ENCODE measurements around the gene ZNF396. TPM values are rescaled to one million over a fixed set of nuclear protein-coding genes. Genes with fewer than 3 reads are reported as not detected.

The ZNF396 gene
- total RNA-seq, 1 donor from 2014 or later, result 0.19 TPM

GRCh38 chr18:35406666-35407065, 29.5 kb upstream of the ZNF396 start:
- no peak overlapping the region for H3K27ac Mint-ChIP-seq
- peaks cover 7% of the 10 kb centered on the region for H3K27me3 Mint-ChIP-seq
- peaks cover 5% of the 10 kb centered on the region for H3K4me1 Mint-ChIP-seq
- H3K4me3 Mint-ChIP-seq, result no peak overlapping the region
- intact Hi-C loops (cut with micrococcal nuclease), result loop anchor here (5.0 kb wide), 3 partner anchors 176 to 546 kb away; partner anchors contain the start of gene GALNT1
- DNase-seq, result no peak
- H3K36me3 Mint-ChIP-seq (ENCODE audit: low read depth), result no peaks in the 10 kb centered on the region
- H3K9me3 Mint-ChIP-seq, result no peaks in the 10 kb centered on the region

- Mint-ChIP-seq H3K4me3 (no peak overlapping the region), H3K27me3 (peaks cover 11% of the 10 kb centered on the region), H3K9me3 (no peaks in the 10 kb centered on the region), H3K27ac (no peak overlapping the region), H3K4me1 (no peaks in the 10 kb centered on the region), H3K36me3 (ENCODE audit: low read depth) (no peaks in the 10 kb centered on the region)
- DNase-seq, result no peak
- intact Hi-C loops (cut with micrococcal nuclease), result no loop called here
Measured at GRCh38 chr18:35397976-35398375, 20.8 kb upstream of the ZNF396 start.

GRCh38 chr18:35393716-35394115, 16.6 kb upstream of the ZNF396 start:
- no peaks in the 10 kb centered on the region for H3K36me3 Mint-ChIP-seq (ENCODE audit: low read depth)
- H3K9me3 Mint-ChIP-seq, result no peaks in the 10 kb centered on the region
- DNase-seq, result no peak
- no peak overlapping the region for H3K27ac Mint-ChIP-seq
- intact Hi-C loops (cut with micrococcal nuclease), result no loop called here
- H3K4me3 Mint-ChIP-seq, result no peak overlapping the region
- peaks cover 14% of the 10 kb centered on the region for H3K27me3 Mint-ChIP-seq
- no peaks in the 10 kb centered on the region for H3K4me1 Mint-ChIP-seq

GRCh38 chr18:35392375-35392774, 15.2 kb upstream of the ZNF396 start:
- Mint-ChIP-seq H3K27me3 (peaks cover 25% of the 10 kb centered on the region), H3K27ac (no peak overlapping the region), H3K4me3 (no peak overlapping the region), H3K36me3 (ENCODE audit: low read depth) (no peaks in the 10 kb centered on the region), H3K9me3 (no peaks in the 10 kb centered on the region), H3K4me1 (no peaks in the 10 kb centered on the region)
- no peak for DNase-seq
- intact Hi-C loops (cut with micrococcal nuclease), result no loop called here

GRCh38 chr18:35390951-35391700, 14.0 kb upstream of the ZNF396 start:
- H3K4me3 Mint-ChIP-seq, result no peak overlapping the region
- no peaks in the 10 kb centered on the region for H3K9me3 Mint-ChIP-seq
- peaks cover 25% of the 10 kb centered on the region for H3K27me3 Mint-ChIP-seq
- peaks cover 5% of the 10 kb centered on the region for H3K4me1 Mint-ChIP-seq
- no peaks in the 10 kb centered on the region for H3K36me3 Mint-ChIP-seq (ENCODE audit: low read depth)
- intact Hi-C loops (cut with micrococcal nuclease), result no loop called here
- H3K27ac Mint-ChIP-seq, result no peak overlapping the region
- no peak for DNase-seq

GRCh38 chr18:35389095-35389618, 12.0 kb upstream of the ZNF396 start:
- intact Hi-C loops (cut with micrococcal nuclease), result loop anchor here (5.0 to 10.0 kb wide), 3 partner anchors 108 to 896 kb away; partner anchors contain the start of gene INO80C
- peaks cover 28% of the 10 kb centered on the region for H3K27me3 Mint-ChIP-seq
- H3K36me3 Mint-ChIP-seq (ENCODE audit: low read depth), result no peaks in the 10 kb centered on the region
- no peak for DNase-seq
- H3K4me3 Mint-ChIP-seq, result no peak overlapping the region
- no peaks in the 10 kb centered on the region for H3K9me3 Mint-ChIP-seq
- peaks cover 5% of the 10 kb centered on the region for H3K4me1 Mint-ChIP-seq
- H3K27ac Mint-ChIP-seq, result no peak overlapping the region

GRCh38 chr18:35387152-35387571, 10.0 kb upstream of the ZNF396 start:
- Mint-ChIP-seq H3K4me1 (peaks cover 5% of the 10 kb centered on the region), H3K36me3 (ENCODE audit: low read depth) (no peaks in the 10 kb centered on the region), H3K4me3 (no peak overlapping the region), H3K27ac (no peak overlapping the region), H3K9me3 (no peaks in the 10 kb centered on the region), H3K27me3 (peaks cover 33% of the 10 kb centered on the region)
- intact Hi-C loops (cut with micrococcal nuclease), result loop anchor here (5.0 to 10.0 kb wide), 3 partner anchors 110 to 898 kb away; partner anchors contain the start of gene INO80C
- DNase-seq, result no peak

GRCh38 chr18:35386600-35387100, 9.5 kb upstream of the ZNF396 start:
- peaks cover 33% of the 10 kb centered on the region for H3K27me3 Mint-ChIP-seq
- intact Hi-C loops (cut with micrococcal nuclease), result loop anchor here (1.0 to 10.0 kb wide), 4 partner anchors 111 to 898 kb away; partner anchors contain the start of gene INO80C
- no peak overlapping the region for H3K4me3 Mint-ChIP-seq
- no peak overlapping the region for H3K27ac Mint-ChIP-seq
- no peaks in the 10 kb centered on the region for H3K36me3 Mint-ChIP-seq (ENCODE audit: low read depth)
- peaks cover 5% of the 10 kb centered on the region for H3K4me1 Mint-ChIP-seq
- DNase-seq, result peak; percentile 89
- H3K9me3 Mint-ChIP-seq, result no peaks in the 10 kb centered on the region

- H3K27ac Mint-ChIP-seq, result no peak overlapping the region
- DNase-seq, result no peak
- H3K36me3 Mint-ChIP-seq (ENCODE audit: low read depth), result no peaks in the 10 kb centered on the region
- no peak overlapping the region for H3K4me3 Mint-ChIP-seq
- H3K9me3 Mint-ChIP-seq, result no peaks in the 10 kb centered on the region
- intact Hi-C loops (cut with micrococcal nuclease), result loop anchor here (10.0 kb wide), 2 partner anchors 572 to 902 kb away; no protein-coding TSS in a partner anchor
- H3K4me1 Mint-ChIP-seq, result peaks cover 5% of the 10 kb centered on the region
- H3K27me3 Mint-ChIP-seq, result peaks cover 38% of the 10 kb centered on the region
Measured at GRCh38 chr18:35383136-35383535, 6.0 kb upstream of the ZNF396 start.

GRCh38 chr18:35379421-35379820, 2.3 kb upstream of the ZNF396 start:
- H3K36me3 Mint-ChIP-seq (ENCODE audit: low read depth), result no peaks in the 10 kb centered on the region
- DNase-seq, result no peak
- H3K27me3 Mint-ChIP-seq, result peaks cover 33% of the 10 kb centered on the region
- no peak overlapping the region for H3K27ac Mint-ChIP-seq
- no peak overlapping the region for H3K4me3 Mint-ChIP-seq
- H3K9me3 Mint-ChIP-seq, result no peaks in the 10 kb centered on the region
- H3K4me1 Mint-ChIP-seq, result peaks cover 2% of the 10 kb centered on the region
- intact Hi-C loops (cut with micrococcal nuclease), result no loop called here

- intact Hi-C loops (cut with micrococcal nuclease), result no loop called here
- Mint-ChIP-seq H3K9me3 (no peaks in the 10 kb centered on the region), H3K27me3 (peaks cover 28% of the 10 kb centered on the region), H3K27ac (no peak overlapping the region), H3K4me1 (peaks cover 2% of the 10 kb centered on the region), H3K4me3 (no peak overlapping the region), H3K36me3 (ENCODE audit: low read depth) (no peaks in the 10 kb centered on the region)
- no peak for DNase-seq
Measured at GRCh38 chr18:35378574-35378896, 1.4 kb upstream of the ZNF396 start.

GRCh38 chr18:35377875-35378573, 887 bp upstream of the ZNF396 start:
- DNase-seq, result no peak
- H3K4me1 Mint-ChIP-seq, result peaks cover 2% of the 10 kb centered on the region
- intact Hi-C loops (cut with micrococcal nuclease), result loop anchor here (2.0 kb wide), 1 partner anchor 33 kb away; the partner anchor contains the start of gene ZNF24
- H3K27me3 Mint-ChIP-seq, result peaks cover 28% of the 10 kb centered on the region
- peak overlapping the region; percentile 75 for H3K4me3 Mint-ChIP-seq
- peak overlapping the region; percentile 41 for H3K27ac Mint-ChIP-seq
- H3K9me3 Mint-ChIP-seq, result no peaks in the 10 kb centered on the region
- H3K36me3 Mint-ChIP-seq (ENCODE audit: low read depth), result no peaks in the 10 kb centered on the region

GRCh38 chr18:35376393-35376741, 770 bp downstream of the ZNF396 start:
- peak overlapping the region; percentile 75 for H3K4me3 Mint-ChIP-seq
- no peak overlapping the region for H3K27ac Mint-ChIP-seq
- intact Hi-C loops (cut with micrococcal nuclease), result loop anchor here (1.0 to 2.0 kb wide), 2 partner anchors 32 to 596 kb away; partner anchors contain the start of genes RMP24 and ZNF24
- no peaks in the 10 kb centered on the region for H3K36me3 Mint-ChIP-seq (ENCODE audit: low read depth)
- peaks cover 23% of the 10 kb centered on the region for H3K27me3 Mint-ChIP-seq
- H3K4me1 Mint-ChIP-seq, result peaks cover 2% of the 10 kb centered on the region
- DNase-seq, result peak; percentile 76
- no peaks in the 10 kb centered on the region for H3K9me3 Mint-ChIP-seq

GRCh38 chr18:35374708-35375107, 2.4 kb downstream of the ZNF396 start:
- intact Hi-C loops (cut with micrococcal nuclease), result no loop called here
- H3K4me1 Mint-ChIP-seq, result peaks cover 2% of the 10 kb centered on the region
- no peak overlapping the region for H3K4me3 Mint-ChIP-seq
- H3K27me3 Mint-ChIP-seq, result peaks cover 20% of the 10 kb centered on the region
- no peaks in the 10 kb centered on the region for H3K36me3 Mint-ChIP-seq (ENCODE audit: low read depth)
- no peaks in the 10 kb centered on the region for H3K9me3 Mint-ChIP-seq
- DNase-seq, result no peak
- H3K27ac Mint-ChIP-seq, result no peak overlapping the region

Measured in activated CD4-positive, alpha-beta T cell treated with anti-CD3 and anti-CD28 coated beads, Interleukin-2, amount 10 ng/mL, durations not matched to agents 24 days and 14 days (primary cell).